Measurements from ENCODE around the gene HSD11B2. TPM values are rescaled to one million over a fixed set of nuclear protein-coding genes. Genes with fewer than 3 reads are reported as not detected.

HSD11B2 gene
- total and polyA plus RNA-seq, 2 of the 8 experiments (the other 6 are each of a cell fraction or from before 2014, with no cell fraction given), result 28.7 to 32.9 TPM

GRCh38 chr16:67480833-67481560 lies 50.1 kb downstream of the HSD11B2 start, which contains the start of gene ATP6V0D1 (continued):
- TF ChIP-seq ZNF274 (IDR thresholded peaks at IDR 0.05; ENCODE audit: borderline replicate concordance, extremely low read depth, low read length), result no peak
- TF ChIP-seq SP2 (IDR thresholded peaks at IDR 0.05; ENCODE audit: low read length), result no peak
- TF ChIP-seq KDM5A (IDR thresholded peaks at IDR 0.05; ENCODE audit: low read length), result peak; percentile 73
- TF ChIP-seq BACH1 (IDR thresholded peaks at IDR 0.05; ENCODE audit: low read length), result peak; percentile 54; the same call in 1 of the 2 replicates
- TF ChIP-seq, protein P1, sequence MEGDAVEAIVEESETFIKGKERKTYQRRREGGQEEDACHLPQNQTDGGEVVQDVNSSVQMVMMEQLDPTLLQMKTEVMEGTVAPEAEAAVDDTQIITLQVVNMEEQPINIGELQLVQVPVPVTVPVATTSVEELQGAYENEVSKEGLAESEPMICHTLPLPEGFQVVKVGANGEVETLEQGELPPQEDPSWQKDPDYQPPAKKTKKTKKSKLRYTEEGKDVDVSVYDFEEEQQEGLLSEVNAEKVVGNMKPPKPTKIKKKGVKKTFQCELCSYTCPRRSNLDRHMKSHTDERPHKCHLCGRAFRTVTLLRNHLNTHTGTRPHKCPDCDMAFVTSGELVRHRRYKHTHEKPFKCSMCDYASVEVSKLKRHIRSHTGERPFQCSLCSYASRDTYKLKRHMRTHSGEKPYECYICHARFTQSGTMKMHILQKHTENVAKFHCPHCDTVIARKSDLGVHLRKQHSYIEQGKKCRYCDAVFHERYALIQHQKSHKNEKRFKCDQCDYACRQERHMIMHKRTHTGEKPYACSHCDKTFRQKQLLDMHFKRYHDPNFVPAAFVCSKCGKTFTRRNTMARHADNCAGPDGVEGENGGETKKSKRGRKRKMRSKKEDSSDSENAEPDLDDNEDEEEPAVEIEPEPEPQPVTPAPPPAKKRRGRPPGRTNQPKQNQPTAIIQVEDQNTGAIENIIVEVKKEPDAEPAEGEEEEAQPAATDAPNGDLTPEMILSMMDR (IDR thresholded peaks at IDR 0.05; ENCODE audit: control extremely low read depth in 1 of 3, insufficient read depth in 1 of 3, low read depth in 1 of 3, low read length in 3 of 3), result peak; percentile 75 to 90 (median 84)
- TF ChIP-seq SIN3A (conservative IDR thresholded peaks at IDR 0.05 in 1 of 2, IDR thresholded peaks at IDR 0.05 in 1 of 2; ENCODE audit: low read depth in 1 of 2, low read length in 2 of 2), result peak; percentile 99 to 100
- no peak for TF ChIP-seq HDAC6 (IDR thresholded peaks at IDR 0.05; ENCODE audit: low read depth, low read length)
- peak; percentile 57 for TF ChIP-seq E2F6 (IDR thresholded peaks at IDR 0.05)
- TF ChIP-seq YY1 (IDR thresholded peaks at IDR 0.05; ENCODE audit: low read depth, low read length), result peak; percentile 60; the same call in 1 of the 2 replicates
